ENCODE data around the gene ARHGEF4. TPM values are rescaled to one million over a fixed set of nuclear protein-coding genes. Genes with fewer than 3 reads are reported as not detected.
A peak's percentile ranks its signal among the peaks of the same experiment; 100 is the strongest.

The ARHGEF4 gene
- total RNA-seq, 1 experiment from 2014 or later, result 12.6 TPM

GRCh38 chr2:131035826-131036231 lies 199.1 kb downstream of the ARHGEF4 start:
- Histone ChIP-seq H2AK5ac (ENCODE audit: insufficient read length, low read length) (no peak overlapping the region), H4K91ac (ENCODE audit: insufficient read length, low read depth, low read length) (no peak overlapping the region), H4K20me1 (ENCODE audit: control insufficient read depth, insufficient read depth, insufficient read length) (no peaks in the 10 kb centered on the region), H3K27me3 (ENCODE audit: insufficient read depth, low read length) (peaks cover 10% of the 10 kb centered on the region; the same call in 1 of the 2 replicates), H3K9me3 (ENCODE audit: control insufficient read depth, low read depth, low read length) (no peaks in the 10 kb centered on the region), H2BK5ac (ENCODE audit: insufficient read length, low read length) (no peak overlapping the region), H3K4me1 (ENCODE audit: insufficient read depth, low read length) (no peaks in the 10 kb centered on the region), H2AFZ (ENCODE audit: low read length) (no peak overlapping the region), H3K79me1 (ENCODE audit: insufficient read depth, low read depth, low read length, poor library complexity, severe bottlenecking) (no peaks in the 10 kb centered on the region), H3K4me2 (ENCODE audit: insufficient read depth, insufficient read length, low read length) (peak overlapping the region; percentile 40), H4K8ac (replicated peaks; ENCODE audit: insufficient read length, low read depth, low read length) (no peak overlapping the region), H3K9ac (ENCODE audit: extremely low read depth, insufficient read length, low read length) (no peak overlapping the region), H3K14ac (ENCODE audit: insufficient read depth, low read length) (no peak overlapping the region), H2BK15ac (ENCODE audit: low read depth, low read length) (no peak overlapping the region), H2BK20ac (ENCODE audit: low read depth, low read length, poor library complexity, severe bottlenecking) (no peak overlapping the region), H3K23me2 (ENCODE audit: insufficient read length, low read depth, low read length, poor library complexity, severe bottlenecking) (peaks cover 8% of the 10 kb centered on the region), H2BK12ac (ENCODE audit: insufficient read length, low read depth, low read length) (no peak overlapping the region), H2BK120ac (ENCODE audit: low read depth, low read length, poor library complexity, severe bottlenecking) (no peak overlapping the region), H3K56ac (ENCODE audit: insufficient read length, low read depth, low read length) (no peak overlapping the region), H3K4ac (ENCODE audit: low read depth, low read length) (no peak overlapping the region), H4K5ac (ENCODE audit: insufficient read length, low read depth, low read length) (no peak overlapping the region), H3K27ac (ENCODE audit: insufficient read length, low read depth, low read length) (no peak overlapping the region), H3K18ac (ENCODE audit: insufficient read length, low read depth, low read length) (no peak overlapping the region), H3T11ph (ENCODE audit: low read length) (no peak overlapping the region), H3K79me2 (ENCODE audit: insufficient read depth, low read length) (no peaks in the 10 kb centered on the region), H3K23ac (ENCODE audit: insufficient read length, low read depth, low read length) (no peak overlapping the region)
- no CpG with 5 or more reads among the region's 10 CpGs for WGBS (ENCODE audit: extremely low coverage, insufficient read length, low lambda C conversion rate)
- DNase-seq, result no peak
- Mint-ChIP-seq H3K27ac (no peak overlapping the region), H3K9me3 (no peaks in the 10 kb centered on the region; a peak in 1 of 5 replicates), H3K27me3 (ENCODE audit: low read depth) (peaks cover 47% of the 10 kb centered on the region), H3K36me3 (ENCODE audit: insufficient read depth in 1 of 3, low read depth in 3 of 3) (no peaks in the 10 kb centered on the region; a peak in 1 of 7 replicates), H3K4me3 (peak overlapping the region; percentile 59 to 75), H3K4me1 (peaks cover 5 to 6% of the 10 kb centered on the region in 2 experiments; a peak in 3 of 4 replicates)
- no peak for TF ChIP-seq CTCF (conservative IDR thresholded peaks at IDR 0.05)
